ENCODE measurements around the gene UGCG. TPM values are rescaled to one million over a fixed set of nuclear protein-coding genes. Genes with fewer than 3 reads are reported as not detected.

Gene UGCG
- total and polyA plus RNA-seq, 9 of the 15 experiments (the other 6 are each of a cell fraction or from before 2014, with no cell fraction given) = 20.0 to 40.3 (median 29.2) TPM

GRCh38 chr9:111895996-111896941, at the start of gene UGCG (continued):
- TF ChIP-seq ZNF3 (CRISPR knock-in tag; IDR thresholded peaks at IDR 0.05) (no peak), E2F6 (IDR thresholded peaks at IDR 0.05; ENCODE audit: borderline replicate concordance in 1 of 2, extremely low read depth in 1 of 2, insufficient read depth in 1 of 2, insufficient read length in 1 of 2, low read depth in 1 of 2, low read length in 1 of 2, poor library complexity in 1 of 2, severe bottlenecking in 1 of 2) (peak in 1 of 2 experiments; percentile 50), RBM17 (IDR thresholded peaks at IDR 0.05; ENCODE audit: borderline replicate concordance, low read depth, low read length) (no peak), ARID3B (CRISPR knock-in tag; IDR thresholded peaks at IDR 0.05; ENCODE audit: borderline replicate concordance) (0 out of 2 replicates have a peak, but pooled peaks have one; percentile 58), TFE3 (CRISPR knock-in tag; IDR thresholded peaks at IDR 0.05) (0 out of 2 replicates have a peak, but pooled peaks have one; percentile 2), TEAD2 (tag; IDR thresholded peaks at IDR 0.05) (no peak), HEY1 (CRISPR knock-in tag; IDR thresholded peaks at IDR 0.05; ENCODE audit: borderline replicate concordance) (no peak), FOXJ2 (tag; IDR thresholded peaks at IDR 0.05) (no peak), CEBPB (tag; IDR thresholded peaks at IDR 0.05) (no peak), ATF1 (CRISPR knock-in tag; IDR thresholded peaks at IDR 0.05) (no peak), ATF1 (tag; IDR thresholded peaks at IDR 0.05) (peak; percentile 56), DNMT1 (IDR thresholded peaks at IDR 0.05) (no peak), EZH2 (IDR thresholded peaks at IDR 0.05; ENCODE audit: borderline replicate concordance, low read depth, low read length) (no peak), ZNF316 (IDR thresholded peaks at IDR 0.05) (peak; percentile 81), ZNF780A (CRISPR knock-in tag; IDR thresholded peaks at IDR 0.05) (no peak), NR0B1 (IDR thresholded peaks at IDR 0.05; ENCODE audit: partially characterized antibody) (no peak), ZNF583 (CRISPR knock-in tag; IDR thresholded peaks at IDR 0.05) (0 out of 2 replicates have a peak, but pooled peaks have one; percentile 45), EP400 (IDR thresholded peaks at IDR 0.05) (peak; percentile 12; the same call in 1 of the 2 replicates)
